Measurements from ENCODE around the gene AFF1.

Gene AFF1

GRCh38 chr4:87037671-87038334, 103.0 kb downstream of the AFF1 start:
- DNase-seq: no peak

DNA sequence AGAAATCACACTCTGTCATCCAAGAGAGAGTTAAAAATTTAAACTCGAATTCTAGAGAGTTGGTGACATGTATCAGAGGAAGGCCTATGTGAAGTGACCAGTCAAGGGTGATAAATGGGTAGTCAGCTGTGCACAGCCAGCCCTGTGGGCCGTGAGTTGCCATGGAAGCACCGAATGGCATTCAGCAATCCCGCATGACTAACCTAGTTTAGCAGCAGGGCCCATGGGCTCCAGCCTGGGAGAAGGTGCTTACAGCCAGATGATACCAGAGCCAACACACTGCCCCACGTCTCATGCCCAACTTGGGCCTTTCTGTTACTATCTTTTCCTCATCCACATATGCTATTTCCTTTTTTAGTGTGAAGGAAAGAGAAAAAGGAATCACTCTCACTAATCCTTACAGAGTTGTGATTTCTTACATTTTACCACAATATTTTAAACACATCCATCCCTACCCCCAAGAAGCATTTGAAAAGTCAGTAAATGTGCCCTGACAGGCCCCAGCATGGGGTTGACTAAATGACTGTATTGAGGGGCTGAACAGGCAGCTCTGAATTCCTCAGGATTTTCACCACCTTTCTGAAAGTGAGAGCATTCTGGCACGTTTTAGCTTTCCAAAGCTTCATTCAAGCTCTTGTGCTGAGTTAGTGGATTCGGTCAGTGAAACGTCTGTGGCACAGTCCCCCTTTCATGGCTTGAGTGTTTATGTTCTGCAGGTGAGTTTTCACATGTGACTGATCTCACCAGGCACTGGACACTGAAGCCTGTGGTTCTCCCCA, 104.2 kb downstream of the AFF1 start:
- DNase-seq: no peak

GRCh38 chr4:87041141-87041540, 106.3 kb downstream of the AFF1 start:
- no peak for DNase-seq

DNA sequence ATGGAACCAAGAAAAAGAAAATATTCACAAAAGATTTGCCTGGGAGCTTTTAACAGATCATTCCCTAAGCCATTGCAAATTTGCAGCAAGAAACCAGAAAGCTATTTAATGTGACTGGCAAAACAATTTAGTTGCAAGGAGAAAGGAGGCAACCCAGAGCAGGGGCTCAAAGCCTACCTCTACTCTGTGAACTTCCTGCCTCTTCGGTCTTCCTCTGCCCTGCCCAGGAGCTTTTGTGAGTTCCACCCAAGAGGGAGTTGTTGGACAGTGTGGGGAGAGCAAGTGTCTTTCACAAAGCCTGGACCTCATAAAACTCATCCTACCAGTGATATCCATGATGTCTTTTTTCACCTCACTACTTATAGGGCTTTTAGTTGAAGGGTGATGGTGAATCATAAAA, 107.4 kb downstream of the AFF1 start:
- no peak for DNase-seq

GRCh38 chr4:87042986-87043820, 108.4 kb downstream of the AFF1 start:
- DNase-seq: no peak

DNA sequence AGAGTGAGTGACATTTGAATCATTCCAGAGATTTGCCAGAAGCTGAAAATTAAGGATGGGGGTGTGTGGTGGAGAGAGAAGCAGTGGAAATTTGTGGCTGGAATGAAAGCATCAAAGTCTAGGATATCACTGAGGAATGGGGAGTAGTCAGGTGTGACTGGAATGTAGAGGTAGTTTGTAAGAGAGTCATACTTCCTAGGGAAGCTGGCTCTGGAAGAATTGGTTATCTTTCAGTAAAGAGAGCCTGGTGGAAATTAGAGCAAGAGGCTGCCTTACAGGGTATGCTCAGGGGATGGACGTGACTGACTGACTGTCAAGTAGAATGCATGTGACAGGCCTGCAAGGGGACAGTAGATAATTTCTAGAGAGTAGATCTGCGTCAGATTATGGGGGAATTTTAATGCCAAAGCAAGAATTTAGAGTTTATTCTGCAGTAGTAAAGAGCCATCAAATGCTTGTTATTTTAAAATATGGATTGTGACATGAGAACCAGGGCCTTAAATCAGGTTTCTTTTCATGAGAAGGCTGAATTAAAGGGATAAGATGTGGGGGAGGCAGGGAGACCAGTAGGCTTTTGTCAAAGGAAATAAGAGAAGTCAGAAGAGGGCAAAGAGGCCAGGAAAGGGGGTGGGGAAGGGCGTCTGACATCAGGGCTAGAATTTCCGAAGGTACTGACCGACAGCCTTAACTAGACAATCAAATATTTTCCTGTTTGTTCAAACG, 109.9 kb downstream of the AFF1 start:
- DNase-seq: no peak

- DNase-seq: no peak
These were observed 110.4 kb downstream of the AFF1 start for GRCh38 chr4:87045234-87045558.

DNA sequence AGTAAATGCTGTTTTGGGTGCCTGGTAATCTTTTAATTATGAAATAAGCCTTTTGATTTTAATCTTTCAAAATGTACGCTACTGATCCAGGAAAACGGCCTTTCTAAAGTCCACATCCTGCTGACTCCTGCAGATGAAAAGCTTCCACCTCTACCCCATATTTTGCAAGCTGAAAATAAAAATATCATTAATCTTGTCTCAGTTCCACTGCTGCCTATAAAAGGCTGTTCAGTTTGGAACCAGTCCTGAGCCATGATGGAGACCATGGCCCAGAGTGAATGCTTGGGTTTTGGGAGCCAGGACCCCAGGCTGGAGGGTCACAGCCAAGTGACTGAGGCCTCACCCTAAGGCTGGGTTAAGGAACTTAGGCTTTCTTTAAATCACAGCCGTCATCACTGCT, 110.8 kb downstream of the AFF1 start:
- DNase-seq: no peak

DNA sequence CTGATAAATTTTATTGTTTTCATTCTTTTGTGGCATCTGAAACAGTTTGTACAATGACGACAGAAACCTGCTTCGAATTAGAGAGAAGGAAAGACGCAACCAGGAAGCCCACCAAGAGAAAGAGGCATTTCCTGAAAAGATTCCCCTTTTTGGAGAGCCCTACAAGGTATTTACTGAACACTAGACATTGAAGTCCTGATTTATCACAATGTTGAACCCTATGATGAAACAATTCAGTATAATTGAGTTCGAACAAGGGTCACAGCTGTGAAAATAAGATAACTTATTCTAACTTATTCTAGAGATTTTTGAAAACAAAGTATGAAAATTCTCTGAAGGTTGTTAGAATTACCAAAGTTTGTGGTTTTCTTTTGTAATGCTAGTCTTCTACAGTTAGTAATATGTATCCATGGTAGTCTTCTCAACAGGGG, 111.3 kb downstream of the AFF1 start:
- DNase-seq: no peak

DNA sequence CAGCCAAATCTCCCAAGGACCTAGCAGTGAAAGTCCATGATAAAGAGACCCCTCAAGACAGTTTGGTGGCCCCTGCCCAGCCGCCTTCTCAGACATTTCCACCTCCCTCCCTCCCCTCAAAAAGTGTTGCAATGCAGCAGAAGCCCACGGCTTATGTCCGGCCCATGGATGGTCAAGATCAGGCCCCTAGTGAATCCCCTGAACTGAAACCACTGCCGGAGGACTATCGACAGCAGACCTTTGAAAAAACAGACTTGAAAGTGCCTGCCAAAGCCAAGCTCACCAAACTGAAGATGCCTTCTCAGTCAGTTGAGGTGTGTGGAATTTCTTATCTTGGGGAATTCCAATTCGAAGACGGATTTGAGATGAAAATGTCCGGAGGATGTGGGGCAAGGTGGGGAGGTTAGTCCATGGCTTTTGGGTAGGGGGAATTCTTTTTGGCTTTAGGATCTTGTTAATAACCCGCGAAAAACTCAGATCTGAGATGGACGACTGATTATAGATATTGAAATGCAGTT, 112.5 kb downstream of the AFF1 start:
- DNase-seq: no peak

- no peak for DNase-seq
These were observed 114.7 kb downstream of the AFF1 start for GRCh38 chr4:87049508-87049907.

GRCh38 chr4:87050596-87050995, 115.8 kb downstream of the AFF1 start:
- no peak for DNase-seq

GRCh38 chr4:87051121-87051713, 116.4 kb downstream of the AFF1 start:
- no peak for DNase-seq

GRCh38 chr4:87052615-87053014, 117.8 kb downstream of the AFF1 start:
- no peak for DNase-seq

DNA sequence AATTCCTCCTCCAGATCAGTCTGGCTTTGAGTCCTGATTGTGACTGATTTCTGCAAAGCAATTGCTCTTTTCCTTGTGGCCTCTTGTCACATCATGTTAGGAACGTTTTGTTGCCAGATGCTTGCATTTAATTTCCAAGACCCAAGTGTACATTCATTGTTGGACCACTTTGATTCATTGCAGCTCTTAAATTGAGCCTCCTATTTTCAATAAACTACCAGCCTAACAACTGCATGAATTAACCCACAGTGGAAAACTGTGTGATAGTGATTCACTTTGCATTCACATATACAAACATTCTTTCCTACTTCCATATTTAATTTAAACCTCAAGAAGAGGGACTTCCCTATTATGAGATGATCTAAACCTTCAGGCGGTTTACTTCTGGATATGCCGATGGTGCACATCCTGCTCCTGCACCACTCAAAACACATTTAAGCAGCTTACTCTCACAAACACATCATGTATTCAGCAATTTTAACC, 118.4 kb downstream of the AFF1 start:
- no peak for DNase-seq

DNA sequence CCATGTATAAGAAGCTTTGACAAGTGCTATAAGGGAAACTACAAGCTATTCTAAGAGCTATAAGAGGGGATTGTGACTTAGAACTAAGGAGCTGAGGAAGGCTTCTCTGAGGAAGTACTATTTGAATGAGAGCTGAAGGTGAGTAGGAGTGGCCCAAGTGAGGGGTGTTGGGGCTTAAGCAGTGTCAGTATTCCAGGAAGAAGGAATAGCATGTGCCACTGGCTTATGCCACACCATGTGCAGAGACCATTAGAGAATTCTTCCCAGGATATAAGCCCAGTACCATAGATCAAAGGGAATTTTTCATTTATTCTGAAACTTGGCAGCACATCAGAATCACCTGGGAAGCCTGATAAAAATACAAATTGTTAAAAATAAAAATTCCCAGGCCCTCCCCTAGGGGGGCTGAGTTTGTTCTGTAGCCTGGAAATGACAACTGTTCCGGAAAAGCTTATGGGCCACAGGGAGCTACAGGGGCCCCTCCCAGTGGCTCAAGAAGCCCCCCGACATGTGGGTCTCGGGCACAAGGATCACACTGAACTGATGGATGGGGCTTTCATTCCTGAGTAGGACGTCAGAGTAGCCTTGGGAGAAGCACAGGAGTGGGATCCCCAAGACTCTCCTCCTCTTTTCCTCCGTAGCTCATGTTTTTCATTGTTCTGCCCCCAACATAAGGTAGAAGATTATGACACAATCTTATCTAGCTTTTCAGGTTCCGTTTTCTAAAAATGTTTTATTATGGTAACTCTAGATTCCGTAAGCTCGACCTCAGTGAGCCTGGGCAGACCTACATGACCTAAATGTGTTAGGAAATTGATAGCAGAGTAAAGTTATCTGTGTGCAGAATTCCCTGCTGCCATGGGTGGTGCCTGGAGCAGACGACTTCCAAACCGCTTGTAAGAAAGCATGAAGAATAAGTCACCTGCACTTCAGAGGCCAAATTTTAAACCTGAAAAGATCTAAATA, 119.3 kb downstream of the AFF1 start:
- DNase-seq: no peak

- DNase-seq: no peak
These were observed 120.1 kb downstream of the AFF1 start for GRCh38 chr4:87054900-87055299.

DNA sequence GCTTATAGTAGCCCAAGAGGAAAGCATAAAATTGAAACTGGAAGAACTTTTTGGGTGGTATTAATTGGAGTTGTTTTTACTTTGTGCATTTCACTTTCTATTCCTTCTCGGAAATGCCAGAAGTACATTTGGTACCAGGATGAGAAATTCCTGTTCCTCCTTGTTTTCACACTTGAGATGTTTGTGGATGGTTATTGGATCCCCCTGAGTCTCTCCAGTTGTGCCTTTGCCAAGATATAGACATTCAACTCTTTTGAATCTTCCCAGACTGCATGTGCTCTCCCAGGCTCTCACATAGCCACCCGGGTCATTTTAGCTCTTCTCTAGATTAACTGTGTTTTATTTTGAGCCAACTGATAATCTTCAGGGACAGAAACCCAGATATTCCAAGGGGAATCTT, 120.5 kb downstream of the AFF1 start:
- DNase-seq: no peak

- DNase-seq: no peak
These were observed 122.1 kb downstream of the AFF1 start for GRCh38 chr4:87056881-87057280.

DNA sequence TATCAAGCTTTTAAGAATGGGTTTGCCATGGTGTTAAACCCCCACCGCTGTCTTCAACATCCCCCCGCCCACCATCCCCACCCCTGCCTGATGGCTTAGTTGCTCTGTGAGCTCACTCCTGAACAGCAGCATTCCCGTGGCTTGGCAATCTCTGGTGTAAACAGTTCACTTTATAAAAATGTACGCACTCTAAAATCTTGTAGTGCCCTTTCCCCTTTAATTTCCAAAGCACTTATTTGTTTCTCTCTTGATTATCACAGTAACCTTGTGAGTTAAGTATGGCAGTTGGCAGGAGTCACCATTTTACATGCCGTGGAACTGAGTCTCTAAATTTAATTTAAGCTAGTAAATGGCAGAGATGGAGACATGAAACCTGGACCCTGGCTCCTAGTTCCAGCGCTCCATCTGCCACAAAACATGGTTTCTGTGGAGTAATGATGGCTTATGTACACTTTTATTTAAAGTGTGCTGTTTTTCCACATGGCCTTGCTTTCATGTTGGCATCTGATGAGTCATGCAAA, 123.1 kb downstream of the AFF1 start:
- DNase-seq: no peak
